ENCODE results near the gene ITGB3. TPM values are rescaled to one million over a fixed set of nuclear protein-coding genes. Genes with fewer than 3 reads are reported as not detected.

ITGB3 gene
- total RNA-seq, 1 donor: 39.8 TPM

DNA sequence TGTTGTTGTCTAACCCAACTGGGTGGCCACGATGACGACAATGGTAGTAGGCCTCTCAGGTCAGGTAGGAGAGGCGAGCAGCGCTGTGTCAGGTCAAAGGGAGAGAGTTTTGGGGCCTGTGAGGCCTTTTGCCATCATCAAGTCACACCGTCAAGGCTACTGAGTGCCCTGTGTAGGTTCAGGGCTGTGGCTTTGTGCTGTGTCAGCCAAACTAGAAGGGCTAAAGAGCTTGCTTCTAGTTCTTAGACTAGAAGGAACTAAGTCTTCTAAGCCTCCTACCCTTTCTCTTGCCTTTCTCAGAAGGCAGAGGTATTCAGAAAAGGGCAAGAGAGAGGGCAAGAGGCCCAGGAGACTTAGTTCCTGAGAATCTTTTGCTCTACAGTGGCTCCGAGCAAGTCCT is 45.1 kb downstream of the ITGB3 start:
- DNase-seq (ENCODE audit: insufficient read length, low spot score, missing footprints): no peak
- no peak overlapping the region for H3K4me3 ChIP-seq (ENCODE audit: insufficient read depth, low read length)
- no peak overlapping the region for H3K27ac ChIP-seq (ENCODE audit: low read depth, low read length)
- H3K27me3 ChIP-seq (ENCODE audit: insufficient read depth, low read length): no peaks in the 10 kb centered on the region
- TF ChIP-seq, protein P1, sequence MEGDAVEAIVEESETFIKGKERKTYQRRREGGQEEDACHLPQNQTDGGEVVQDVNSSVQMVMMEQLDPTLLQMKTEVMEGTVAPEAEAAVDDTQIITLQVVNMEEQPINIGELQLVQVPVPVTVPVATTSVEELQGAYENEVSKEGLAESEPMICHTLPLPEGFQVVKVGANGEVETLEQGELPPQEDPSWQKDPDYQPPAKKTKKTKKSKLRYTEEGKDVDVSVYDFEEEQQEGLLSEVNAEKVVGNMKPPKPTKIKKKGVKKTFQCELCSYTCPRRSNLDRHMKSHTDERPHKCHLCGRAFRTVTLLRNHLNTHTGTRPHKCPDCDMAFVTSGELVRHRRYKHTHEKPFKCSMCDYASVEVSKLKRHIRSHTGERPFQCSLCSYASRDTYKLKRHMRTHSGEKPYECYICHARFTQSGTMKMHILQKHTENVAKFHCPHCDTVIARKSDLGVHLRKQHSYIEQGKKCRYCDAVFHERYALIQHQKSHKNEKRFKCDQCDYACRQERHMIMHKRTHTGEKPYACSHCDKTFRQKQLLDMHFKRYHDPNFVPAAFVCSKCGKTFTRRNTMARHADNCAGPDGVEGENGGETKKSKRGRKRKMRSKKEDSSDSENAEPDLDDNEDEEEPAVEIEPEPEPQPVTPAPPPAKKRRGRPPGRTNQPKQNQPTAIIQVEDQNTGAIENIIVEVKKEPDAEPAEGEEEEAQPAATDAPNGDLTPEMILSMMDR (IDR thresholded peaks at IDR 0.05; ENCODE audit: extremely low read depth, low read depth, low read length): no peak
- no peaks in the 10 kb centered on the region for H3K79me2 ChIP-seq (ENCODE audit: insufficient read depth, low read length)
- peaks cover 16% of the 10 kb centered on the region for H3K4me1 ChIP-seq (ENCODE audit: insufficient read depth, low read length)
- no peaks in the 10 kb centered on the region for H4K20me1 ChIP-seq (ENCODE audit: insufficient read depth, low read length)
- H2AFZ ChIP-seq (ENCODE audit: low read length): no peak overlapping the region
- H3K9me3 ChIP-seq (ENCODE audit: low read depth, low read length): no peaks in the 10 kb centered on the region
- H3K36me3 ChIP-seq (ENCODE audit: insufficient read depth, low read length): peaks cover 28% of the 10 kb centered on the region
- H3K4me2 ChIP-seq (ENCODE audit: insufficient read depth, low read length): no peak overlapping the region

DNA sequence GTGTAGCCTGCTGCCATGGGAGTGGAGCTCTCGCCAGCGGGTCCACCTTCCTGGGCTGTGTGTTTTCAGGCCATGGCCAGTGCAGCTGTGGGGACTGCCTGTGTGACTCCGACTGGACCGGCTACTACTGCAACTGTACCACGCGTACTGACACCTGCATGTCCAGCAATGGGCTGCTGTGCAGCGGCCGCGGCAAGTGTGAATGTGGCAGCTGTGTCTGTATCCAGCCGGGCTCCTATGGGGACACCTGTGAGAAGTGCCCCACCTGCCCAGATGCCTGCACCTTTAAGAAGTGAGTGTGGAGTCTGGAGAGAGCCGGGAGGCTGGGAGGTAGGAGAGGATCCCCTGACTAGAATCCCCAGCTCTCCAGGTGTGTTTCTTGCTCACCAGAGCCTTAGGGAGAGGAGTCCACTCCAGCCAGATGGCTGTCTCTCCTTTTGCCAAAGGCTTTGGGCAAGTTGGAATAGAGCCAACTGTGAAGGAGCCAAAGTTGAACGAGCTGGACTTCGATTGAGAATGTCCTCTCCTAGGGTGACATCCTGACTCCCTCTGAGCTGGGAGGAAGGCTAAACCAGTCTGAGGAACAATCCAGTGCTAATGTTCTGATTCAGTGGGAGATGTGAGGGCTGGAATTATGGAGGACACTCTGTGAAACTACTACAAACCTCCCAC is 45.7 kb downstream of the ITGB3 start:
- TF ChIP-seq, protein P1 (IDR thresholded peaks at IDR 0.05; ENCODE audit: extremely low read depth, low read depth, low read length): no peak
- Histone ChIP-seq H3K4me2 (ENCODE audit: insufficient read depth, low read length) (no peak overlapping the region), H3K4me1 (ENCODE audit: insufficient read depth, low read length) (peaks cover 10% of the 10 kb centered on the region), H2AFZ (ENCODE audit: low read length) (no peak overlapping the region), H3K79me2 (ENCODE audit: insufficient read depth, low read length) (no peaks in the 10 kb centered on the region), H4K20me1 (ENCODE audit: insufficient read depth, low read length) (no peaks in the 10 kb centered on the region), H3K36me3 (ENCODE audit: insufficient read depth, low read length) (peaks cover 28% of the 10 kb centered on the region), H3K9me3 (ENCODE audit: low read depth, low read length) (no peaks in the 10 kb centered on the region), H3K27me3 (ENCODE audit: insufficient read depth, low read length) (no peaks in the 10 kb centered on the region), H3K27ac (ENCODE audit: low read depth, low read length) (no peak overlapping the region), H3K4me3 (ENCODE audit: insufficient read depth, low read length) (no peak overlapping the region)
- no peak for DNase-seq (ENCODE audit: insufficient read length, low spot score, missing footprints)

DNA sequence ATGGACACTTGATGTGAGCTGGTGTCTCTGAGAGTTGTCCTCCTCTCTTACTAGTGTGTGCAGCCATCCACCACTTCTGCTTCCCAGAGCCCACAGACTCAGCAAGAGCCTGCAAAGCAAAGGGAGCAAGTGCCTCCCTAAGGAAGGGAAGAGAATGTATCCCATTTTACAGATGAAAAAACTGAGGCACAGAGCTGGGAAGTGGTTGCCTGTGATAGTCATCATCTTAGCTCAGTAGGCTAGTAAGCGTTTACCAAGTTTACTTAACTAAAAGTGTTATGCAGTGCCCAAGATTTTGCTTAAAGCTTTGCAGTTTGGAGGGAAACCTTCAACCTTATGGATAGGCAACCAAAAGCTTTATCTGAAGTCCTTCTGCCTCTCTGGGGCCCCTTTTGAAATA is 47.1 kb downstream of the ITGB3 start:
- Histone ChIP-seq H3K27ac (ENCODE audit: low read depth, low read length) (no peak overlapping the region), H3K79me2 (ENCODE audit: insufficient read depth, low read length) (no peaks in the 10 kb centered on the region), H2AFZ (ENCODE audit: low read length) (no peak overlapping the region), H3K4me3 (ENCODE audit: insufficient read depth, low read length) (no peak overlapping the region), H3K36me3 (ENCODE audit: insufficient read depth, low read length) (peaks cover 31% of the 10 kb centered on the region), H3K4me1 (ENCODE audit: insufficient read depth, low read length) (peaks cover 10% of the 10 kb centered on the region), H3K4me2 (ENCODE audit: insufficient read depth, low read length) (no peak overlapping the region), H3K9me3 (ENCODE audit: low read depth, low read length) (no peaks in the 10 kb centered on the region), H4K20me1 (ENCODE audit: insufficient read depth, low read length) (no peaks in the 10 kb centered on the region), H3K27me3 (ENCODE audit: insufficient read depth, low read length) (no peaks in the 10 kb centered on the region)
- TF ChIP-seq, protein P1 (IDR thresholded peaks at IDR 0.05; ENCODE audit: extremely low read depth, low read depth, low read length): no peak
- DNase-seq (ENCODE audit: insufficient read length, low spot score, missing footprints): no peak

DNA sequence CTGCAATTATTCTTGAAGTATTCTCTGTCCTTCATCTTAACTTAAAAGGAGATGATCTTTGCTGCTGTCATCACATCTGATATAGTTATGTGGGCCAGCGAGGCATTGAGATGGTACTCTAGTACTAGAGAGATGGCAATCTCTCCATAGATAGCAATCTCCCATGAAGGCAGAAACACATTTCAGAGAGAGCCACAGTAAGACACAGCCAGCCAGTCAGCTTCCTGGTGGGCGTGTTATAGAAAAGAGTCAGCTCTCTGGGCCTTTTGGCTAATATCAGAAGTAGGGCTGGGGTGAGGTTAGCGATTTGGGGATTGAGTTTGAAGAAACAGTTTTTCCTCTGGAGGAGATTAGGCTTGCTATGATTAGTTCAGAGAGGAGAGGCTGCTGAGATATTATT is 47.5 kb downstream of the ITGB3 start:
- H3K27ac ChIP-seq (ENCODE audit: low read depth, low read length): no peak overlapping the region

More for the DNA sequence above, 47.5 kb downstream of the ITGB3 start:
- no peak overlapping the region for H3K4me3 ChIP-seq (ENCODE audit: insufficient read depth, low read length)
- TF ChIP-seq, protein P1 (IDR thresholded peaks at IDR 0.05; ENCODE audit: extremely low read depth, low read depth, low read length): no peak
- H3K9me3 ChIP-seq (ENCODE audit: low read depth, low read length): no peaks in the 10 kb centered on the region
- H4K20me1 ChIP-seq (ENCODE audit: insufficient read depth, low read length): no peaks in the 10 kb centered on the region
- no peak for DNase-seq (ENCODE audit: insufficient read length, low spot score, missing footprints)
- H3K27me3 ChIP-seq (ENCODE audit: insufficient read depth, low read length): no peaks in the 10 kb centered on the region
- H3K36me3 ChIP-seq (ENCODE audit: insufficient read depth, low read length): peaks cover 31% of the 10 kb centered on the region
- no peak overlapping the region for H3K4me2 ChIP-seq (ENCODE audit: insufficient read depth, low read length)
- no peaks in the 10 kb centered on the region for H3K79me2 ChIP-seq (ENCODE audit: insufficient read depth, low read length)
- H2AFZ ChIP-seq (ENCODE audit: low read length): no peak overlapping the region
- H3K4me1 ChIP-seq (ENCODE audit: insufficient read depth, low read length): peaks cover 15% of the 10 kb centered on the region
